Hematopoietic multipotent progenitor cell treated with erythropoietin and hydrocortisone succinate and interleukin-3 and kit ligand, for 15 days (in vitro differentiated cells): Measurements from ENCODE around the gene TST.

Experiments used
- DNase-seq: peaks from one replicate; pipeline ENCODE4 v3.0.0-alpha.2; 2015; ENCODE audit warnings: low spot score

TST gene

GRCh38 chr22:37053310-37054055, 34.2 kb upstream of the TST start:
- no peak for DNase-seq

- no peak for DNase-seq
Measured at GRCh38 chr22:37052386-37053309, 33.4 kb upstream of the TST start.

GRCh38 chr22:37051391-37052385, 32.4 kb upstream of the TST start, which contains the start of gene KCTD17:
TSS of gene KCTD17 (plus strand) at chr22:37051742. CDS start at chr22:37051761, 19 bp downstream.
- peak; percentile 12 for DNase-seq

GRCh38 chr22:37050913-37051312, 31.7 kb upstream of the TST start:
- DNase-seq, result no peak

- DNase-seq, result no peak
Measured at GRCh38 chr22:37049224-37049623, 30.0 kb upstream of the TST start.

GRCh38 chr22:37048133-37048532, 28.9 kb upstream of the TST start:
- no peak for DNase-seq

GRCh38 chr22:37047006-37047405, 27.8 kb upstream of the TST start:
- no peak for DNase-seq

GRCh38 chr22:37046589-37046988, 27.3 kb upstream of the TST start:
- DNase-seq, result no peak

- DNase-seq, result no peak
Measured at GRCh38 chr22:37045958-37046357, 26.7 kb upstream of the TST start.

GRCh38 chr22:37044634-37045625, 25.7 kb upstream of the TST start:
- no peak for DNase-seq

- DNase-seq, result peak; percentile 73
Measured at GRCh38 chr22:37043828-37044538, 24.7 kb upstream of the TST start.

GRCh38 chr22:37043209-37043827, 24.1 kb upstream of the TST start:
- no peak for DNase-seq

- no peak for DNase-seq
Measured at GRCh38 chr22:37039466-37039865, 20.2 kb upstream of the TST start.

- no peak for DNase-seq
Measured at GRCh38 chr22:37037669-37038068, 18.4 kb upstream of the TST start.

GRCh38 chr22:37036655-37037377, 17.6 kb upstream of the TST start:
- no peak for DNase-seq

- DNase-seq, result no peak
Measured at GRCh38 chr22:37033605-37034430, 14.6 kb upstream of the TST start.

GRCh38 chr22:37032535-37033460, 13.6 kb upstream of the TST start:
- DNase-seq, result no peak
